Endothelial cell (in vitro differentiated cells): ENCODE data around the gene TOGARAM1. TPM values are rescaled to one million over a fixed set of nuclear protein-coding genes. Genes with fewer than 3 reads are reported as not detected.

Experiments used
- DNase-seq: peaks from one replicate; pipeline ENCODE4 v3.0.0; 2021; ENCODE audit warnings: low spot score
- H3K27ac Mint-ChIP-seq: one replicate; pipeline ENCODE4 v1.8.0; 2021; ENCODE audit warnings: mixed read lengths, inconsistent platforms; ENCODE audit not compliant: unreplicated experiment
- H3K27me3 Mint-ChIP-seq: one replicate; pipeline ENCODE4 v1.8.0; 2021; ENCODE audit warnings: mild to moderate bottlenecking, moderate library complexity, mixed read lengths, inconsistent platforms; ENCODE audit not compliant: unreplicated experiment
- H3K36me3 Mint-ChIP-seq: one replicate; pipeline ENCODE4 v1.8.0; 2021; ENCODE audit warnings: mild to moderate bottlenecking, low read depth, mixed read lengths, inconsistent platforms; ENCODE audit not compliant: unreplicated experiment
- H3K4me1 Mint-ChIP-seq: one replicate; pipeline ENCODE4 v1.8.0; 2021; ENCODE audit warnings: mild to moderate bottlenecking, mixed read lengths, inconsistent platforms; ENCODE audit not compliant: unreplicated experiment
- H3K4me3 Mint-ChIP-seq: one replicate; pipeline ENCODE4 v1.8.0; 2021; ENCODE audit warnings: mild to moderate bottlenecking, mixed read lengths, inconsistent platforms; ENCODE audit not compliant: unreplicated experiment
- H3K9me3 Mint-ChIP-seq: one replicate; pipeline ENCODE4 v1.8.0; 2021; ENCODE audit warnings: mixed read lengths, inconsistent platforms; ENCODE audit not compliant: unreplicated experiment
- total RNA-seq: library from RNA; stranded (reverse); fragmentation: NEBNext Ultra II Directional; extraction: Animal tissue kit (Norgen Biotek cat#: 25700); gene quantifications from one replicate; pipeline ENCODE4 v1.2.1, GENCODE V29; 2021; ENCODE audit not compliant: unreplicated experiment
- TF ChIP-seq, protein P1 (sequence below): fragments of 200-600 bp; sonication (generic); IDR thresholded peaks from one replicate; pipeline ENCODE4 v1.5.0; 2021; ENCODE audit warnings: antibody characterized with exemption; ENCODE audit not compliant: unreplicated experiment

The TOGARAM1 gene
- total RNA-seq, 1 donor from 2014 or later, result 17.1 TPM

DNA sequence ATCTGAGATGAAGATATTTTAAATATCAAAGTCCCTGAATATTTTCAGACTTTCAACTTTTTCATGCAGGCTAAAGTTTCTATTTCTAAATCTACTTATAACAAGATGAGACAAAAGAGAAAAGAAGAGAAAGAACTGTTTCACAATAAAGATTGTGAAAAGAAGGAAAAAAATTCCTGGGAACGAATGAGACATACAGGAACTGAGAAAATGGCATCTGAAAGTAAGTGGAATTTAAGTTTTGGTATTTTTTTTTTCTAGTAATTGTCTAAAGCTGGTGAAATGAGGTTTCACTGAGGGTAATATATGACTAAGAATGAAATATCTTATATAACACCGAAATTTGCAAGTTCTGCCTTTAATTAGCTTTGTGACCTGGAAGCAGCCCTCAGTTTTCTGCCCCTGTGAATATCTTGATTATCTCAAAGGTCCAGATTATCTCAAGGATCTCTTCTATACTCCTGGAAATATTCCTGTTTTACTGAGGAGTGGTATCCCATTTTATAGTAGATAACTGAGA, 66.2 kb downstream of the TOGARAM1 start:
- H3K27ac Mint-ChIP-seq, result no peak overlapping the region
- TF ChIP-seq, protein P1, sequence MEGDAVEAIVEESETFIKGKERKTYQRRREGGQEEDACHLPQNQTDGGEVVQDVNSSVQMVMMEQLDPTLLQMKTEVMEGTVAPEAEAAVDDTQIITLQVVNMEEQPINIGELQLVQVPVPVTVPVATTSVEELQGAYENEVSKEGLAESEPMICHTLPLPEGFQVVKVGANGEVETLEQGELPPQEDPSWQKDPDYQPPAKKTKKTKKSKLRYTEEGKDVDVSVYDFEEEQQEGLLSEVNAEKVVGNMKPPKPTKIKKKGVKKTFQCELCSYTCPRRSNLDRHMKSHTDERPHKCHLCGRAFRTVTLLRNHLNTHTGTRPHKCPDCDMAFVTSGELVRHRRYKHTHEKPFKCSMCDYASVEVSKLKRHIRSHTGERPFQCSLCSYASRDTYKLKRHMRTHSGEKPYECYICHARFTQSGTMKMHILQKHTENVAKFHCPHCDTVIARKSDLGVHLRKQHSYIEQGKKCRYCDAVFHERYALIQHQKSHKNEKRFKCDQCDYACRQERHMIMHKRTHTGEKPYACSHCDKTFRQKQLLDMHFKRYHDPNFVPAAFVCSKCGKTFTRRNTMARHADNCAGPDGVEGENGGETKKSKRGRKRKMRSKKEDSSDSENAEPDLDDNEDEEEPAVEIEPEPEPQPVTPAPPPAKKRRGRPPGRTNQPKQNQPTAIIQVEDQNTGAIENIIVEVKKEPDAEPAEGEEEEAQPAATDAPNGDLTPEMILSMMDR, result no peak
- peaks cover 4% of the 10 kb centered on the region for H3K36me3 Mint-ChIP-seq
- no peak overlapping the region for H3K4me3 Mint-ChIP-seq
- H3K9me3 Mint-ChIP-seq, result no peaks in the 10 kb centered on the region
- H3K27me3 Mint-ChIP-seq, result no peaks in the 10 kb centered on the region
- no peaks in the 10 kb centered on the region for H3K4me1 Mint-ChIP-seq
- DNase-seq, result no peak

DNA sequence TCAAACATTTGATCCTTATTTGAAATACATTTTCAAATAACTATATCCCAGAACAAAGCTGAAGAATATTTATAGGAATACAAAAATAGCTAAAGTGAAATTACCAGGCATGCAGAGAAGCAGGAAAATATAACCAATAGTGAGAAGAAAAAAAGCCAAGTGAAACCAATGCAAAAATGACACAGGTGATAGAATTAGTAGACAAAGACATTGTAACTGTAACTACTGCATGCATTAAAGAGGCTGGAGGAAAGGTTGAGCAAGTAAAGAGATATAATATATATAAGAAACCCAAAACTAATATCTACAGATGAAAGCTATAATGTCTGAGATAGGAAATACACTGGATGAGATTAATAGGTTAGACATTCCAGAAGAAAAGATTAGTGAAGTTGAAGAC, 72.7 kb downstream of the TOGARAM1 start:
- no peak overlapping the region for H3K27ac Mint-ChIP-seq
- no peak for DNase-seq
- H3K36me3 Mint-ChIP-seq, result peaks cover 34% of the 10 kb centered on the region
- no peaks in the 10 kb centered on the region for H3K27me3 Mint-ChIP-seq
- TF ChIP-seq, protein P1, result no peak
- no peak overlapping the region for H3K4me3 Mint-ChIP-seq
- no peaks in the 10 kb centered on the region for H3K9me3 Mint-ChIP-seq
- peaks cover 7% of the 10 kb centered on the region for H3K4me1 Mint-ChIP-seq

DNA sequence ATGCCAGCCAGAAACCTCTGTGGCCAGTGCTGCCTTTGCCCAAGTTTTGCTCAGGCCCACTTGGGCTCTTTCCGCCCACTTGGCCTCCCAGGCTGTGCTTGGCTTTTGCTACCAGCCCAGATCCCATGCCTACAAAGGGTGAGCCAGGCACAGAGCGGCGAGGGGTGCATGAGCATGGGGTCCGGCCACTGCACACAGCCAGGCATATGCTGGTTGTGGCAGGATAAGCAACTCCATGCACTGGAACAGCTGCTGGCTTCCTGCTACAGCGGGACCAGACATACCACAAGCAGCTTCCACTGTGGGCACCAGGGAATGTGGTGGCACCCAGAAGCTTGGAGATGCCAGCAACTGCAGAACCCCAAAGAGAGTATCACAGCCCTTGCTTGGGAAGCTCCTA, 76.3 kb downstream of the TOGARAM1 start:
- DNase-seq, result no peak
- no peaks in the 10 kb centered on the region for H3K27me3 Mint-ChIP-seq
- H3K36me3 Mint-ChIP-seq, result peaks cover 38% of the 10 kb centered on the region
- no peak overlapping the region for H3K27ac Mint-ChIP-seq
- H3K4me3 Mint-ChIP-seq, result no peak overlapping the region
- peaks cover 7% of the 10 kb centered on the region for H3K4me1 Mint-ChIP-seq
- TF ChIP-seq, protein P1, result no peak
- H3K9me3 Mint-ChIP-seq, result no peaks in the 10 kb centered on the region

DNA sequence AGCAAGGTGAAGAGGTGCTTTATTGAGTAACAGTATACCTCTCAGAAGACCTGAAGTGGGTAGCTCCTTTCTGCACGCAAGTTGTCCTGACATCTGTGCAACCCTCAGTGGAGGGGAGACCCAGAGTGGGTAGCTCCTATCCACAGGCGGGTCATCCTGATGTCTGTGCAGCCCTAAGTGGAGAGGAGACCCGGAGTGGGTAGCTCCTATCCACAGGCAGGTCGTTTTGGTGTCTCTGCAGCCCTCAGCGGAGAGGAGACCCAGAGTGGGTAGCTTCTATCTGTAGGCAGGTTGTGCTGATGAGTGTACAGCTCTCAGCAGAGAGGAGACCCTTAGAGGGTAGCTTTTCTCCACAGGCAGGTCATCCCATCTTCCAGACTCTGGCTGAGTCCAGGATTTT, 76.9 kb downstream of the TOGARAM1 start:
- H3K27me3 Mint-ChIP-seq, result no peaks in the 10 kb centered on the region
- TF ChIP-seq, protein P1, result no peak
- H3K27ac Mint-ChIP-seq, result no peak overlapping the region
- H3K36me3 Mint-ChIP-seq, result peaks cover 38% of the 10 kb centered on the region
- no peaks in the 10 kb centered on the region for H3K9me3 Mint-ChIP-seq
- no peak for DNase-seq
- peaks cover 7% of the 10 kb centered on the region for H3K4me1 Mint-ChIP-seq
- H3K4me3 Mint-ChIP-seq, result no peak overlapping the region

DNA sequence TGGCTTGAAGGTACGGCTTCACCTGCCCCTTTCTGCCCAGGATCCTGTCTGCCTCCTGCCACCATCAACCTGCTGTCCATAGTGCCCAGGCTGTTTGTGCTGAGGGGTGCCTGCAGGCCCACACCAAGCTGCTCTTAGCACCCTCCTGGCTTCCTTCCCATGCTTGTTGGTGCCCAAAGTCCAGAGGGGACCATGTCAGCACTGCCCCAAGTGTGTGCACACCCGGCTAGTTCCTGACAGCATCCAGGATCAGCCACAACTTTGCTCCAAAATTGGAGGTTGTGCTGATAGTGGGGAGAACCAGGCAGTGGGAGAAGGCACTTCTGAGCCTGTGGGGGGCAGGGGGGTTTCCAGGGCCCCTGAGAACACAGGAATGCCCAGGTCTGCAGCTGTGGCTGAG, 77.4 kb downstream of the TOGARAM1 start:
- H3K27ac Mint-ChIP-seq, result no peak overlapping the region
- no peak for DNase-seq

More for the DNA sequence above, 77.4 kb downstream of the TOGARAM1 start:
- Mint-ChIP-seq H3K4me3 (no peak overlapping the region), H3K4me1 (peaks cover 1% of the 10 kb centered on the region), H3K9me3 (no peaks in the 10 kb centered on the region), H3K27me3 (no peaks in the 10 kb centered on the region), H3K36me3 (peaks cover 38% of the 10 kb centered on the region)
- TF ChIP-seq, protein P1, result no peak
